Omental fat pad (tissue), 4 donors: ENCODE results near the gene PAX7. TPM values are rescaled to one million over a fixed set of nuclear protein-coding genes. Genes with fewer than 3 reads are reported as not detected.

ENCODE experiments used
- ATAC-seq: fragments of 150-250 bp; one replicate; pipeline ENCODE4 v1.9.1; 2016; ENCODE audit warnings: mild to moderate bottlenecking, moderate library complexity; ENCODE audit not compliant: low FRiP score
- DNase-seq: peaks from one replicate; pipeline ENCODE4 v3.0.0-alpha.2; 2019; ENCODE audit warnings: low spot score
- total RNA-seq, 4 donors: library from RNA; depleted of rRNA; stranded (reverse); fragments of >200 nt; gene quantifications; one replicate each; pipeline ENCODE4 v1.1.0, GENCODE V29; 2016
- TF ChIP-seq, protein P1 (sequence below), 3 donors: fragments of 450-650 bp; IDR thresholded peaks; one replicate each; pipeline ENCODE4 v1.5.1; 2016 to 2017; ENCODE audit warnings: antibody characterized with exemption in 3 of 3, mild to moderate bottlenecking in 3 of 3, moderate library complexity in 2 of 3

The PAX7 gene
- total RNA-seq, 4 donors from 2014 or later: not detected

DNA sequence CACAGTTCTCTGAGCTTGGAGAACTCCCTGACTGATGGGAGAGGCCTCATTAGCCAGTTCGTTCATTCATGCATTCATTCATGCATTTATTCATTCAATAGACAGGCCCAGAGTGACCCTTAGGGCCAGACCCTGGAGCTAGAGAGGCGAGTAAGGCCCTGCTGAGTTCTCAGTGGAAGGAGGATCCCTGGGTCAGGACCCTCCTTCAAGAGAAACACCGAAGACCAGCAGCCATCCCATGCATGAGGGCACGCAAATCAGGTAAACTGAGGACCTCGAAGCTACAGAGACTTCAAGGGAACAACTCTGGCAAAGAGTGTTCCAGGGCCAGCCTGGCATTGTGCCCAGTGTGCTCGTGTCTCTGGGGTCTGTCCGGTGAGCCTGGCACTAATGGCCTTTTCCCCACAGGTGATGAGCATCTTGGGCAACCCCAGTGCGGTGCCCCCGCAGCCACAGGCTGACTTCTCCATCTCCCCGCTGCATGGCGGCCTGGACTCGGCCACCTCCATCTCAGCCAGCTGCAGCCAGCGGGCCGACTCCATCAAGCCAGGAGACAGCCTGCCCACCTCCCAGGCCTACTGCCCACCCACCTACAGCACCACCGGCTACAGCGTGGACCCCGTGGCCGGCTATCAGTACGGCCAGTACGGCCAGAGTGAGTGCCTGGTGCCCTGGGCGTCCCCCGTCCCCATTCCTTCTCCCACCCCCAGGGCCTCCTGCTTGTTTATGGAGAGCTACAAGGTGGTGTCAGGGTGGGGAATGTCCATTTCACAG is 104.8 kb downstream of the PAX7 start:
- no peak for DNase-seq
- TF ChIP-seq, protein P1, sequence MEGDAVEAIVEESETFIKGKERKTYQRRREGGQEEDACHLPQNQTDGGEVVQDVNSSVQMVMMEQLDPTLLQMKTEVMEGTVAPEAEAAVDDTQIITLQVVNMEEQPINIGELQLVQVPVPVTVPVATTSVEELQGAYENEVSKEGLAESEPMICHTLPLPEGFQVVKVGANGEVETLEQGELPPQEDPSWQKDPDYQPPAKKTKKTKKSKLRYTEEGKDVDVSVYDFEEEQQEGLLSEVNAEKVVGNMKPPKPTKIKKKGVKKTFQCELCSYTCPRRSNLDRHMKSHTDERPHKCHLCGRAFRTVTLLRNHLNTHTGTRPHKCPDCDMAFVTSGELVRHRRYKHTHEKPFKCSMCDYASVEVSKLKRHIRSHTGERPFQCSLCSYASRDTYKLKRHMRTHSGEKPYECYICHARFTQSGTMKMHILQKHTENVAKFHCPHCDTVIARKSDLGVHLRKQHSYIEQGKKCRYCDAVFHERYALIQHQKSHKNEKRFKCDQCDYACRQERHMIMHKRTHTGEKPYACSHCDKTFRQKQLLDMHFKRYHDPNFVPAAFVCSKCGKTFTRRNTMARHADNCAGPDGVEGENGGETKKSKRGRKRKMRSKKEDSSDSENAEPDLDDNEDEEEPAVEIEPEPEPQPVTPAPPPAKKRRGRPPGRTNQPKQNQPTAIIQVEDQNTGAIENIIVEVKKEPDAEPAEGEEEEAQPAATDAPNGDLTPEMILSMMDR (IDR thresholded peaks at IDR 0.05): no peak
- ATAC-seq: no peak

DNA sequence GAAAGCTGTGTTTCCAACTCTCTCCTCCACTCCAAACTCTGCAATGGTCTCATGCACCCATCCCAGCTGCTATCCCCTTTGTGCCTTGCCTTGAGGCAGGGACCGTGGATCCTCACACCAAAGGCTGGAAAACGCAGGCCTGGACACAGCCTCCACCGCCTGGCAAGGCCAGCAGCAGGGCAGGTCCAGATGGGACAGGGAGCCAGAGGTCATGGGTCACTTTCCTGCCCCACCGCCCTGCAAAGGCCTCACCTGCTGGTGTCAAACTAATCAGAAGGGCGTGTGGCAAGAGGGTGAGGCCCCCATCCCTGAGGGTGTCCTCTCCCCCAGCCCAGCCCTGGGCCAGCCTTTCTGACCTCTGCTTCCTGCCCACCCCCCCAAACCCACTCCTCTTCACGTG is 106.3 kb downstream of the PAX7 start:
- no peak for ATAC-seq

DNA sequence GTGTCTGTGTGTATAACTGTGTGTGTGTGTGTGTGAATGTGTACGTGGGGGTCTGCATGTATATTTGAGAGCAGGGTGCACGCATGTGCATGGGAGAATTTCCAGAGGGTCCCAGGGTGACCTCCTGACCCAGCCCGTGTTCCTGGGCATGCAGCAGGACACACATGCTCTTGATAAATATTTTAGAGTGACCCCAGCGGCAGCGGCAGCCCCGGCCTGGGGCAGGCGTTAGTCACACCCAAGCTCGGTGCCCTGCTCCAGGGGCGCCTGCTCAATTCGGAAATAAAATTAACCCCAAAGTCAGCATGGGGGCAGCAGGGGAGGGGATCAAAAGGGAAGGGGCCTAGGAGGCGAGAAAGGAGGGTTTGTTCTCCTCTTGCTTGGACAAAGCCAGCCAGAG is 107.5 kb downstream of the PAX7 start:
- no peak for ATAC-seq
- no peak for DNase-seq
- TF ChIP-seq, protein P1 (IDR thresholded peaks at IDR 0.05): no peak

More for the DNA sequence above, 106.3 kb downstream of the PAX7 start:
- DNase-seq: no peak
- TF ChIP-seq, protein P1 (IDR thresholded peaks at IDR 0.05): no peak

DNA sequence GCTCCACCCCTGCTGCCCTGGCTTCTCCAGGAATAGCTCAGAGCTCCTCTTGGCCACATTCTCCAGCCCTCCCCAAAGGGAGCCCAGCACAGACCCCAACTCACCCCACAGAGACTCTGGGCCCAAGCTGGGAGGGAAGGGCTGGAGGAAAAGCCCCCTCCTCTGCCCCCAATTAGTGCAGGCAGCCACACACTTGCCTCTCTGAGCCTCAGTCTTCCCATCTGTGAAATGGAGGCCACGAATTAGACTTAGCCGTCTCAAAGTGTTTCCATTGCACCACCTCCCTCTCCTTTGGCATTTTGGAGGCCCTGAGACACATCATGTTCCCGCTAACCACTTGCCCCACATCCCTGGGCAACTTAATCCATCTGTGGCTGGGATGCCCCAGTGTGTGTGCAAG is 108.0 kb downstream of the PAX7 start:
- TF ChIP-seq, protein P1 (IDR thresholded peaks at IDR 0.05): no peak
- ATAC-seq (no peak), DNase-seq (no peak)

DNA sequence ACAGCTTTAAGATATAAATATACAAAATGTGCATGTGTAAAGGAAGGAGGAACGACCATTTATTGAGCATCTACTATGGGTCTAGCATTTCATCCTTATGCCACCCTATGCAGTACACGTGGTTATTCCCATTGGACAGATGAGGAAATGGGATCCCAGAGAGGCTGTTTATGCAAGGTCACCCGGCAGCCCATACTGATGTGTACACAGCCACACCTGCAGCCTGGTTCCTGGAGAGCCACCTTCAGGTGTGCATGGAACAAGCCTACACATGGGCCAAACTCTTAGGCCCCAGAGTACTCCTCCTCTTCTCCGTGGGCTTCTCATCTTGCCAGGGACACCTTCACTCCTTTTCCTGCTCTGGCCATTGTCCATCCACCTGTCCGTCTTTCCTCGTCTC is 108.8 kb downstream of the PAX7 start:
- no peak for ATAC-seq
- no peak for DNase-seq
- TF ChIP-seq, protein P1 (IDR thresholded peaks at IDR 0.05): no peak

DNA sequence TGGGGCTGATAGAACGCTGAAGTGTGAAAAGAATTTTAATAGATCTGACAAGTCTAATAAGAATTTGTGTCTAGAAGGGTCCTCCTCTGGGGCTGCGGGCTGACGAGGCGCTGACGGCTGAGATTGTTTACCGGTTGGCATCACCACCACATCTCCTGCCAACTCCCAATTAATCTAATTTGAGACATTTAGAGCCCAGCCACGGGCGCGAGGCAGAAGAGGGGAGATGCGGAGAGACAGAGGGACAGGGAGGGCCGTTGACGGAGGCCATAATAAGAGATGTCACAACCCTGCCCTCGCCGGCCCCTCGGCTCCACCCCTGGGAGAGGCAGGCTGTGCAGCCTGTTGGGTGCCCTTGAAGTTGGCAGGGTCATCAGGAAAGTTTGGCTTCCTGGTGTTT is 109.3 kb downstream of the PAX7 start:
- DNase-seq (no peak), ATAC-seq (no peak)
- TF ChIP-seq, protein P1 (IDR thresholded peaks at IDR 0.05): no peak

DNA sequence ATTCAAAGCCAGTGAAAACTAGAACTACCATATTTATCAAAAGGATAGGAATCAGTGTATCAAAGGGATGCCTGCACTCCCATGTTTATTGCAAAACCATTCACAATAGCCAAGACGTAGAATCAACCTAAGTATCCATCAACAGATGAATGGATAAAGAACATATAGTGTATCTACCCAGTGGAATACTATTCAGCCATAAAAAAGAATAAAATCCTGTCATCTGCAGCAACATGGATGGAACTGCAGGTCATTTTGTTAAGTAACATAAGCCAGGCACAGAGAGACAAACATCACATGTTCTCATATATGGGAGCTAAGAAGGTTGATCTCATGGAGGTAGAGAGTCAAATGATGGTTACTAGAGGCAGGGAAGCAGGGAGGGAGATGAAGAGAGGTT is 110.0 kb downstream of the PAX7 start:
- DNase-seq (no peak), ATAC-seq (no peak)

More for the DNA sequence above, 110.0 kb downstream of the PAX7 start:
- TF ChIP-seq, protein P1 (IDR thresholded peaks at IDR 0.05): no peak
